Glutamatergic neuron (in vitro differentiated cells): Measurements from ENCODE around the gene IL4. TPM values are rescaled to one million over a fixed set of nuclear protein-coding genes. Genes with fewer than 3 reads are reported as not detected.

ENCODE experiments used
- DNase-seq: peaks from one replicate; pipeline ENCODE4 v3.0.0; 2022
- H3K27ac Mint-ChIP-seq: one replicate; pipeline ENCODE4 v1.8.0; 2020; ENCODE audit warnings: mild to moderate bottlenecking, mixed read lengths, inconsistent platforms; ENCODE audit not compliant: unreplicated experiment
- H3K27me3 Mint-ChIP-seq: one replicate; pipeline ENCODE4 v1.8.0; 2020; ENCODE audit warnings: mild to moderate bottlenecking, moderate library complexity, mixed read lengths, inconsistent platforms; ENCODE audit not compliant: unreplicated experiment
- H3K36me3 Mint-ChIP-seq: one replicate; pipeline ENCODE4 v1.8.0; 2020; ENCODE audit warnings: mild to moderate bottlenecking, mixed read lengths, inconsistent platforms; ENCODE audit not compliant: unreplicated experiment
- H3K4me1 Mint-ChIP-seq: one replicate; pipeline ENCODE4 v1.8.0; 2020; ENCODE audit warnings: mild to moderate bottlenecking, low read depth, mixed read lengths, inconsistent platforms; ENCODE audit not compliant: unreplicated experiment
- H3K4me3 Mint-ChIP-seq: one replicate; pipeline ENCODE4 v1.8.0; 2020; ENCODE audit warnings: mild to moderate bottlenecking, mixed read lengths, inconsistent platforms; ENCODE audit not compliant: unreplicated experiment
- H3K9me3 Mint-ChIP-seq: one replicate; pipeline ENCODE4 v1.8.0; 2020; ENCODE audit warnings: mild to moderate bottlenecking, moderate library complexity, mixed read lengths, inconsistent platforms; ENCODE audit not compliant: unreplicated experiment
- CTCF ChIP-seq: fragments of 200-600 bp; sonication (generic); IDR thresholded peaks from one replicate; pipeline ENCODE4 v1.5.0; 2021; ENCODE audit not compliant: partially characterized antibody, unreplicated experiment
- total RNA-seq: library from RNA; stranded (reverse); fragmentation: NEBNext Ultra II Directional; extraction: Animal tissue kit (Norgen Biotek cat#: 25700); gene quantifications from one replicate; pipeline ENCODE4 v1.2.1, GENCODE V29; 2021; ENCODE audit not compliant: unreplicated experiment

The IL4 gene
- total RNA-seq, 1 donor from 2014 or later: not detected

GRCh38 chr5:132680780-132681475 lies 7.1 kb downstream of the IL4 start:
- H3K27me3 Mint-ChIP-seq: peaks cover 3% of the 10 kb centered on the region
- H3K4me3 Mint-ChIP-seq: no peak overlapping the region
- peaks cover 10% of the 10 kb centered on the region for H3K9me3 Mint-ChIP-seq
- no peak overlapping the region for H3K27ac Mint-ChIP-seq
- peaks cover 42% of the 10 kb centered on the region for H3K4me1 Mint-ChIP-seq
- no peak for TF ChIP-seq CTCF
- H3K36me3 Mint-ChIP-seq: peaks cover 12% of the 10 kb centered on the region
- DNase-seq: no peak

GRCh38 chr5:132681476-132681831 lies 7.7 kb downstream of the IL4 start:
- H3K9me3 Mint-ChIP-seq: peaks cover 10% of the 10 kb centered on the region
- H3K27me3 Mint-ChIP-seq: peaks cover 3% of the 10 kb centered on the region
- no peak overlapping the region for H3K27ac Mint-ChIP-seq
- DNase-seq: no peak
- H3K4me1 Mint-ChIP-seq: peaks cover 40% of the 10 kb centered on the region
- H3K4me3 Mint-ChIP-seq: no peak overlapping the region
- H3K36me3 Mint-ChIP-seq: peaks cover 12% of the 10 kb centered on the region
- no peak for TF ChIP-seq CTCF

DNA sequence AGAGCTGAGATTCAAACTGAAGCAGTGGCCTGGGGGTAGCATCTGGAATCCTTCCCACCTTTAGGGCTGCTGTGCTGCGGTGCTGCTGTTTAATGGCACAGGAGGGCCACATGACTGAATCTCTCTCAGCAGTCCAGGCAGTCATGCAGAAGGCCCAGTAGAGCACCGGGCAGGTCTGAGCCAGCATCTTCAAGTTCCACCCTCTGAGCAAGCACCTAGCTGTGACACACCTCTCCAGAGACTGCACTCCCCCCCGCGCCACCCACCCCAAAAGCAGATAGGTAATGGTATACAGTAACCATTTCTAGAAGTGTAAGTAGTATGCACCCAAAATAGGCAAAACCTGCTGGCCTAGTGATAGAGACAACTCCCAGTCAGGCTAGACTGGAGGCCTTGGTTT lies 8.2 kb downstream of the IL4 start:
- H3K27me3 Mint-ChIP-seq: peaks cover 3% of the 10 kb centered on the region
- TF ChIP-seq CTCF: no peak

GRCh38 chr5:132684491-132684890 lies 10.7 kb downstream of the IL4 start:
- no peak for DNase-seq
- Mint-ChIP-seq H3K36me3 (peaks cover 12% of the 10 kb centered on the region), H3K27ac (peak overlapping the region; percentile 44), H3K4me1 (peaks cover 17% of the 10 kb centered on the region), H3K4me3 (peak overlapping the region; percentile 31), H3K27me3 (peaks cover 3% of the 10 kb centered on the region), H3K9me3 (peaks cover 8% of the 10 kb centered on the region)
- TF ChIP-seq CTCF: no peak

More for the DNA sequence above, 8.2 kb downstream of the IL4 start:
- H3K36me3 Mint-ChIP-seq: peaks cover 12% of the 10 kb centered on the region
- no peak overlapping the region for H3K4me3 Mint-ChIP-seq
- H3K4me1 Mint-ChIP-seq: peaks cover 35% of the 10 kb centered on the region
- H3K27ac Mint-ChIP-seq: no peak overlapping the region
- no peak for DNase-seq
- H3K9me3 Mint-ChIP-seq: peaks cover 10% of the 10 kb centered on the region

DNA sequence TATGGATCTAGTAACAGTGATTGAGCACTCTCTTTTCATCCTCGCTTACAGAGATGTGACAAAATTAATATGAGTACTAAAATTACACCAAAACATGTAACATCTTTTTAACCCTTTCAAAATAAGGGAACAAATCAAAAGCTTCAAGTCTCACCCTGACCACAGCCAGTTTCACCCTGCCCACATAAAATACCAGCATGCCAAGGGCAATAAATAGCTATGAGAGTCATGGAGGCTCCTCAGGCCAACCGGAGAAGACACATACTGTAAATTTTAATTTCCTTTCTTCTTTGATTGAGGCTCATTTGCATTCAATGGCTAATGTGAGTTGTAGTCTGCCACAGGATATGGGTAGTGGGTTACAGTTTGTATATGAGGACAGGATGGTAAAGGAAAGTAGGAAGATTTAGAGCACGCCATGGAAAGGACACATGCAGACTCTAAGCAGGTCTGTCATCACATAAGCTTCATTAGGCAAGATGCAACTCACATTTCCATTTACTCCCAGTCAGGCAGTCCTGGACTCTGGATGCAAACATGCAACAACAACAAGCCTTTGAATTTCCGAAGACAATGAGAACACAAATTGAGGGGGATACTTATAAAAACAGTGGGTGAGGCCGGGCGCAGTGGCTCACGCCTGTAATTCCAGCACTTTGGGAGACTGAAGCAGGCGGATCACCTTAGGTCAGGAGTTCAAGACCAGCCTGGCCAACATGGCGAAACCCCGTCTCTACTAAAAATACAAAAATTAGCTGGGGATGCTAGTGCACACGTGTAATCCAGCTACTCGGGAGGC lies 11.3 kb downstream of the IL4 start:
- peaks cover 14% of the 10 kb centered on the region for H3K4me1 Mint-ChIP-seq
- H3K9me3 Mint-ChIP-seq: peaks cover 6% of the 10 kb centered on the region
- peak overlapping the region; percentile 35 for H3K27ac Mint-ChIP-seq
- peaks cover 3% of the 10 kb centered on the region for H3K27me3 Mint-ChIP-seq
- H3K4me3 Mint-ChIP-seq: no peak overlapping the region
- no peak for TF ChIP-seq CTCF
- peaks cover 8% of the 10 kb centered on the region for H3K36me3 Mint-ChIP-seq
- DNase-seq: no peak
